Measurements from ENCODE around the gene COG2.
"Not testable (repeated sequence)": the region's sequence is repeated elsewhere in the genome, so short reads cannot be mapped to it uniquely, and the experiment has no call there.

COG2 gene

DNA sequence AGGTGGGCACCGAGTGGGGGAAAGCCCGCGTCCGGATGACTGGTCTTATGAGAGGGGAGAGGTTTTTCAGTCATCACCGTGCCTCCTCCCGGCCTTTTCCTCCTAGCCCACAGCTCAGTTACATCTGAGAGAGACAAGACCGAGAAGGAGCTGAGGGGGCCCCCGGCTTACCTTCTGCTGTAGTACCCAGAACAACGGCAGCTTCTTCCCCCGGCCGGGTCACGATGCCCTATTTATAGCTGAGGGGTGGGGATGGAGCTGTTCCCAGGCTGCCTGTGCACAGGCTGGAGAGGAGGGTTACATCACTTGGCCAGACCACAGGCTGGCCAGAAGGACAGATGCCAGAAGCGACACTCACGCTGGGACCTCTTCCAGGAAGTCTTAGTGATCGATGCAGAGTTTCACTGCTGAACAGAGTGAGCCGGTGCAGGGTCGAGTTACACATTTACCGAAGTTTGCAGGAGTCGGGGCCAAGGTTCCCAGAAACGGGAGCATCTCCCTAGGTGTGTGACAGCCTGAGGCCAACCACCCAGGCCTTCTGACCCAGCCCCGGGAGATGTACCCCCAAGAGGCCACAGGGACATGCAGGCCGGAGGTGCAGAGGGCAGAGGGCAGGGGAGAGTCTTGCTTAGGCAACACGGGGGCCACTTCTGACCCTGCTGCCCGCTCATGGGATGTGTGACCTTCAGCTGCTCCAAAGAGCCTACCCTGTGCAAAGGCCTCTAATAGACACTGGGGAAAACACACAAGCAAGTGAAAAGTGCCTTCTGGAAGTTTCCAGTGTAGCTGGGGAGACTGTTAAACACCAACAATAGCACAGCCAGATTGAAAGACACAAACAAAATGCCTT lies 71.9 kb downstream of the COG2 start, which contains the start of gene AGT:
TSS of gene AGT (minus strand) at position 208 of the 850 bp plus-strand sequence. CDS start 3,299 bp downstream, outside the sequence.
- no peak for DNase-seq (ENCODE audit: low read depth in 2 of 2)

DNA sequence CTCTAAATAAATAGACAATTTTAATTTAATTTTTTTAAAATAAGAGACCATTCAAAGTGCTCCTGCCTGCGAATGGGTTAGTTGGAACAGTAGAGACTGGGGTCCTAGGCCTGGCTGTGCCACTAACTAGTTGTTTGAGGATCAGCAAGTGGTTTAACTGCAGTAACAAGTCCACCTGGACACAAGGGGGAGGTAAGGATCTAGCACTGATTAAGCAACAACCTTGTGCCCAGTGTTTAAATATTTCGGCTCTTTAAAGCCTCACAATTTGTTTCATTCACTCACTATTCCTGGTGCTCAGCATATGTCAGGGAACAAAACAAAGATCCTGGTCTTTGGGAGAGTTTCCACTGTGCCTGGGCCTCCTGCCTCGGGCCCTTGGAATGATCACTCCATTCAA lies 73.2 kb downstream of the COG2 start:
- DNase-seq (ENCODE audit: low read depth in 2 of 2) = no peak

DNA sequence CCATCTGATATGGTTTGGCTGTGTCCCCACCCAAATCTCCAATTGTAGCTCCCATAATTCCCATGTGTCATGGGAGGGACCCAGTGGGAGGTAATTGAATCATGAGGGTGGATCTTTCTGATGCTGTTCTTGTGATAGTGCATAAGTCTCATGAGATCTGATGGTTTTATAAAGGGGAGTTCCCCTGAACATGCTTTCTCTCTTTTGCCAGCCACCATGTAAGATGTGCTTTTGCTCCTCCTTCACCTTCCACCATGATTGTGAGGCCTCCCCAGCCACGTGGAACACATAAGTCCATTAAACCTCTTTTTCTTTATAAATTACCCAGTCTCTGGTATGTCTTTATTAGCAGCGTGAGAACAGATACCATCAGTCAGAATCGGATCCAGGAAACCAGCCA lies 74.2 kb downstream of the COG2 start:
- DNase-seq (ENCODE audit: low read depth in 2 of 2) = not testable (repeated sequence)

DNA sequence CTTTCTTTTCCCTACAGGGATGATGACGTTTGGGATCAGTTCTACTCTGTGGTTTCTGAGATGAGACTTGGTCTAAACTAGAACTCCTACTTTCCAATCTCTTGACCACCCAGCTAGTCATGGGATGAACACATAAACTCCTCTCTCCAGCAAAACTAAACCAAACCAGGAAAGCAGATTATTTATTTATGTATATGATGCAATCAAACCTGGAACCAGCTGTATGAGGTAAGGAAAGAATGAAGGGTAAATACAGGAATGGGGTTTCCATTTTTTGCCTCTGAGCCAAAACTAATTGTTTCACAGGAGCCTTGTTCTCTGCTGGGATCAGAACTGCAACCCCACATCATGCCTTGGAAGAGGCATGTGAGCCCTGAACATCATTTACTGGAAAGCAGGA lies 75.0 kb downstream of the COG2 start:
- no peak for DNase-seq (ENCODE audit: low read depth in 2 of 2)

DNA sequence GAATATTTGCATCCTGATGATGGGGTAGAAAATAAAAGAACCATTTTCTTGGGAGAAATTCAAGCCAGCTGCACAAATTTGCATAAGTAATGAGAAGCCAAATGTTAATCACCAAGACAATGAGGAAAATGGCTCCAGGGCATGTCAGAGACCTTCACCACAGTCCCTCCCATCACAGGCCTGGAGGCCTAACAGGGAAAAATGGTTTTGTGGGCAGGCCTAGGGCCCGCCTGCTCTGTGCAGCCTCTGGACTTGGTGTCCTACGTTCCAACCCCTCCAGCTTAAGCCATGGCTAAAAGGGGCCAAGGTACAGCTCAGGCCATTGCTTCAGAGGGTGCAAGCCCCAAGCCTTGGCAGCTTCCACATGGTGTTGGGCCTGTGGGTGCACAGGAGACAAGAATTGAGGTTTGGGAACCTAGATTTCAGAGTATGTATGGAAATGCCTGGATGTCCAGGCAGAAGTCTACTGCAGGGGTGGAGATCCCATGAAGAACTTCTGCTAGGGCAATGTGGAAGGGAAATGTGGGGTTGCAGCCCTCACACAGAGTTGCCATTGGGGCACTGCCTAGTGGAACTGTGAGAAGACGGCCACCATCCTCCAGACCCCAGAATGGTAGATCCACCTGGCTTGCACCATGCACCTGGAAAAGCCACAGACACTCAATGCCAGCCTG lies 79.7 kb downstream of the COG2 start:
- not testable (repeated sequence) for DNase-seq (ENCODE audit: low read depth in 2 of 2)

DNA sequence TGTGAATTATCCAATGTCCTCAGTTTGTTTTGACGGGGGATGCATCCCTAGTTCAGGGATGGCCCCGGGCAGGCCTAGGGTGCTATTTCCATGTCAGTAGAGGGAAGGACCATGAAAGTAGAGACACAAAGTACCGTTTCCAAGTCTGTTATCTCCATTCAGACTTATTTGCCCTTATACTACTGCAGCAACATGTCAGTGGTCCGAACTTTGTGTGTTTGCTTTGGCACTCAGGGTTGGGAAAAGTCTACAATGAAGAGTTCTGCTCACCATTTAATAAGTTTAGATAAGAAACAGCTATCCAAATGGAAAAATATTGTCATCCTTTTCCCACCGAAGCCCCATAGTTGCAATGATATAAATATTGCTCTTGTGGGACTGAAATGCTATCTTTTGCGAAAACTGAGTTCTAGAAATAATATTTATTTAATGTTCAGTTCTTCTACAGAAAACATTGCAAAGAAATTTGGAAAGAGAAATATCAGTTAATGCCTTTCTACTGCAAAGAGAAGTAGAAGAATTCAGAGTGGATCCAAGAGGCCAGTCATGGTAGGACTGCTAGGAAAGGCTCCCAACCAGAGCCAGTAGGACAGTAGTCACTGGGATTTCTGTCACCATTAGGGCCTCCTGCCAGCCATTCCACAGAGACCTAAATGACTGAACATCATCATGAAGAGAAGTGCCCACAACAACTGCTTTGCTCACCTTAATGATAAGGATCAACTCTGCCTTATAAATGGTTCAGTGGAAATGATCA lies 83.2 kb downstream of the COG2 start:
- DNase-seq (ENCODE audit: low read depth in 2 of 2) = no peak

DNA sequence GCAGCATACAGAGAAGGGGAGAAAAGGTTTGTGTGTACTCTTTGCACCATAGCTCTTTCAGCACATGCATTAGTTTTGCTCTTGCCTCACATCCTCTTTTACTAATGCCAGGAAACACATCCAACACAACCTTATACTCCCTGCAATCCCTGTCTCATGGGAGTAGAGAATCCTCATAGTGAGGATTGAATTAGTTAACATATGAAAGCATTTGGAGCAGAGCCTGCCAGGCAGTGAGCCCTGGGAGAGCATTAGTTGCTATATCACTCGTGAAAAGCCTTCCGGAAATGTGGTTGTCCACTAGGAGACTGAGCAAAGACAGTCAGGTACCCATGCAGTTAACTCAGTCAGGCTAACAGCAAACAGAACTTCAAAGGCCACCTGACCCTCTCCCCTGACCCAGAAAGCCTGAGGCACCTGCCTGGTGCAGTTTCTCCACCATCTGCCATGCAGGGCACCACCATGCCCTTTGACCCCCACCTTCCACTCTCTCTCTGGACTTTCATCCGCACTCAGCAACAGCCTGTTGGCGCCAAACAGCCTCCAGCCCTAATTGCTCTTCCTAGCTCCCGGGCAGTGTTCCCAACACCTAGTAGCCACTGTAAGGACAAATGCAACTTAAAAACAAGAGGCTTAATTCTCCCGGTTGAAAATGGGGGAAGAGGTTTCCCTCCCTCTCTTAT lies 86.6 kb downstream of the COG2 start:
- DNase-seq (ENCODE audit: low read depth in 2 of 2) = no peak

DNA sequence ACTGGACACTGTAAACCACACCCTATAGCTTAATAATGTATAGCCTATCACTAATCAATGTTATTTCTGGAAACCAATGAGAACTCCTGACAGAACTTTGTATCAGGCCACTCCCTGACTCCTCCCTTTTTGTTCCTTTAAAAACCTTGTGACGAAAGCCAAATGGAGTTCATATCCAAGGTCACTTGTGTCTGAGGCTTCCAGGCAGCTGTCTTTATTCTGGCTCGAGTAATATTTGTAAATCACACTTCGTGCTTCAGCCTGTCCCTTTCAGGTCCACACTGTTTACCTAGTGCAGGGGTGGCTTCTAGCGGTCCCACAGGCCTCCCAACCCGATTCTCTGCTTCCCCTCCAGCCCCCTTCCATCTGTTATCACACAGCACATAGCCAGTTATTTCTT lies 88.7 kb downstream of the COG2 start:
- DNase-seq (ENCODE audit: low read depth in 2 of 2) = no peak

DNA sequence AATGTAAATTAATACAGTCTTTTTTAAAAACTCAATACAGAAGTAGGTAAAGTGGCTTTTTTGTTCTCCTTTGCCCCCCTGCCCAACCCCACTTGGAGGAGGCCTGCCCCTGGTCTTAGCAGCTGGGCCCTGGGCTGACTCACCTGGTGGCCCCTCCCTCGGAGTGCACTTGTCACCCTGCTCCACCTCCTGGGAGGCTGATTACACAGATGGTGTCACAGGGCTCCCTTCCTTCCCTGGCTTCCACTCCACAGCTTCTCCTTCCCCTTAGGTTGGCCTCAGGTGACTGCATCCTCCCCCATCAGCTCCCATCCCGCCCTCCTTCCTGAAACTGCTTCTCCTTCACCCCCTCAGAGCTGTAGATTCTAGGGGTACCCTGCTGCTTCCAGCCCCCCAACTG lies 93.2 kb downstream of the COG2 start:
- DNase-seq (ENCODE audit: low read depth in 2 of 2) = no peak

DNA sequence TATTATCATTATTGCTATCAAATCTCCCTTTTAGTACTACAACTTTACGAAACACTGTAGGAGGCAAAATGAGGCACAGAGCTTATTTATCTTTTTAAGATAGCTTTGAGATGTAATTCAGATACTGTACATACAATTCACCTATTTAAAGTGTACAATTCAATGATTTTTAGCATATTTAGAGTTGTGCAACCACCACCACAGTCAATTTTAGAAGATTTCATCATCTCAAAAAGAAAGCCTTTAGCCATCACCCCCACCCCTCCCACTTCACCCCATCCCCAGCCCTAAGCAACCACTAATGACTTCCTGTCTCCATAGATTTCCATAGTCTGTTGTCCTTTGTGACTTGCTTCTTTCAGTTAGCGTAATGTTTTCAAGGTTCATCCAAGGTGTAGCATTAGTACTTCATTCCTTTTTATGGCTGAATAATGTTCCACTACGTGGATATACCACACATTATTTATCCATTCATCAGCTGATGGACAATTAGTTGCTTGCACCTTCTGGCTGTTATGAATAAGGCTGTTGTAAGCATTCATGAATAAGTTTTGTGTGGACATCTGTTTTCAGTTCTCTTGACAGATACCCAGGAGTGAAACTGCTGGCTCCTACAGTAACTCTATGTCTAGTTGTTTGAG lies 95.5 kb downstream of the COG2 start:
- DNase-seq (ENCODE audit: low read depth in 2 of 2) = no peak

DNA sequence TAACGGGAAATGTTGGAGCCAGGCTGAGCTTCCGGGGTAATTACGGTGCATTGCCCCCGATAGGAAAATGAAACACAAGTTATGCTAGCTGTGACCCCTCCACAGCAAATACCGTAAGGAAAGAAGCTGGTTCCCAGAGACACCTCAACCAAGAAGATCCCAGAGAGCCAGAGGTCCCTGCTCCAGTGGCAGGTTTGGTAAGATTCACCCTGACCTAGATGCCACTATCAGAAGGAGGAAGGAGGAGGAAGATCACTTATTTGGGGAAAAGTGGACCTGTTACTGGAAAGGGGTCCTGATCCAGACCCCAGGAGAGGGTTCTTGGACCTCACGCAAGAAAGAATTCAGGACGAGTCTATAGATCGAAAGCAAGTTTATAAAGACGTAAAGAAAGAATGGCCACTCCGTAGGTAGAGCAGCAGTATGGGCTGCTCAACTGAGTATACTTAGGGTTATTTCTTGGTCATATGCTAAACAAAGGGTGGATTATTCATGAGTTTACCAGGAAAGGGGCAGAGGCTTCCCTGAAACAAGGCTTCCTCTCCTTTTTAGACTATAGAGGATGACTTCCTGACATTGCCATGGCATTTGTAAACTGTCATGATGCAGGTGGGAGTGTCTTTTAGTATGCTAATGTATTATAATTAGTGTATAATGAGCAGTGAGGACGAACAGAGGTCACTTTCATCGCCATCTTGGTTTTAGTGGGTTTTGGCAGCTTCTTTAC lies 97.4 kb downstream of the COG2 start:
- DNase-seq (ENCODE audit: low read depth in 2 of 2) = no peak

Data from stimulated activated CD8-positive, alpha-beta memory T cell treated with anti-CD3 and anti-CD28 coated beads, Interleukin-7, amount 100 ng/mL, for 4 hours (primary cell).